ENCODE results near the gene MACROD2. TPM values are rescaled to one million over a fixed set of nuclear protein-coding genes. Genes with fewer than 3 reads are reported as not detected.

The MACROD2 gene
- polyA plus RNA-seq, 1 donor from 2014 or later: 23.2 TPM

DNA sequence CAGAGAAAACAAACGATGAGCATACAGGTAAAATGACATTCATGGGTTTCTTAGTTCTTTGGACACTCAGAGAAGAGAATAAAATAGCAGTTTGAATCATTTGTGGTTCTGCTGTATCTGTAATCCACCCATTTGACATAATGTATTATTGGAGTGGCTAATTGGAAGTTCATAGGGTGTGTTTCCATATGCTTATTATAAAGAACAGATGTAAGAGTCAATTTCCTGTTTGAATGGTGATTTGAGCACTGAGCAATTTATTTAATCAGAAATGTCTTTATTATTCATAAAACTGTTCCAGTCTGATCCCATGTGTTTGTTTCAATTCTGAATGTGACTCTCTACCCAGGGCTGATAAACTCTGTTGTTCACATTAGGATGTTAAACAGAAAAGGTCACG is 1638.8 kb downstream of the MACROD2 start:
- no peaks in the 10 kb centered on the region for H3K9me2 ChIP-seq (ENCODE audit: insufficient read depth, low read length)
- no peaks in the 10 kb centered on the region for H3K9me3 ChIP-seq (ENCODE audit: low read length)
- H3K9ac ChIP-seq (ENCODE audit: low read length): no peak overlapping the region
- no peak overlapping the region for H3K27ac ChIP-seq (ENCODE audit: low read length)
- no peak overlapping the region for H2AFZ ChIP-seq (ENCODE audit: low read depth, low read length)
- no peaks in the 10 kb centered on the region for H3K27me3 ChIP-seq (ENCODE audit: insufficient read depth, low read depth, low read length)
- H3K4me3 ChIP-seq (ENCODE audit: low read length): no peak overlapping the region
- no peak overlapping the region for H3K4me2 ChIP-seq (ENCODE audit: low read length)
- H3K36me3 ChIP-seq (ENCODE audit: insufficient read depth, low read length): no peaks in the 10 kb centered on the region
- TF ChIP-seq RAD21 (conservative IDR thresholded peaks at IDR 0.05) (no peak), TAF1 (IDR thresholded peaks at IDR 0.05; ENCODE audit: low read depth) (no peak), POLR2AphosphoS5 (IDR thresholded peaks at IDR 0.05) (no peak)
- TF ChIP-seq, protein P1, sequence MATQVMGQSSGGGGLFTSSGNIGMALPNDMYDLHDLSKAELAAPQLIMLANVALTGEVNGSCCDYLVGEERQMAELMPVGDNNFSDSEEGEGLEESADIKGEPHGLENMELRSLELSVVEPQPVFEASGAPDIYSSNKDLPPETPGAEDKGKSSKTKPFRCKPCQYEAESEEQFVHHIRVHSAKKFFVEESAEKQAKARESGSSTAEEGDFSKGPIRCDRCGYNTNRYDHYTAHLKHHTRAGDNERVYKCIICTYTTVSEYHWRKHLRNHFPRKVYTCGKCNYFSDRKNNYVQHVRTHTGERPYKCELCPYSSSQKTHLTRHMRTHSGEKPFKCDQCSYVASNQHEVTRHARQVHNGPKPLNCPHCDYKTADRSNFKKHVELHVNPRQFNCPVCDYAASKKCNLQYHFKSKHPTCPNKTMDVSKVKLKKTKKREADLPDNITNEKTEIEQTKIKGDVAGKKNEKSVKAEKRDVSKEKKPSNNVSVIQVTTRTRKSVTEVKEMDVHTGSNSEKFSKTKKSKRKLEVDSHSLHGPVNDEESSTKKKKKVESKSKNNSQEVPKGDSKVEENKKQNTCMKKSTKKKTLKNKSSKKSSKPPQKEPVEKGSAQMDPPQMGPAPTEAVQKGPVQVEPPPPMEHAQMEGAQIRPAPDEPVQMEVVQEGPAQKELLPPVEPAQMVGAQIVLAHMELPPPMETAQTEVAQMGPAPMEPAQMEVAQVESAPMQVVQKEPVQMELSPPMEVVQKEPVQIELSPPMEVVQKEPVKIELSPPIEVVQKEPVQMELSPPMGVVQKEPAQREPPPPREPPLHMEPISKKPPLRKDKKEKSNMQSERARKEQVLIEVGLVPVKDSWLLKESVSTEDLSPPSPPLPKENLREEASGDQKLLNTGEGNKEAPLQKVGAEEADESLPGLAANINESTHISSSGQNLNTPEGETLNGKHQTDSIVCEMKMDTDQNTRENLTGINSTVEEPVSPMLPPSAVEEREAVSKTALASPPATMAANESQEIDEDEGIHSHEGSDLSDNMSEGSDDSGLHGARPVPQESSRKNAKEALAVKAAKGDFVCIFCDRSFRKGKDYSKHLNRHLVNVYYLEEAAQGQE (IDR thresholded peaks at IDR 0.05; ENCODE audit: borderline replicate concordance): no peak
- no peaks in the 10 kb centered on the region for H3K79me2 ChIP-seq (replicated peaks; ENCODE audit: insufficient read depth, low read length)
- no peaks in the 10 kb centered on the region for H3F3A ChIP-seq (ENCODE audit: insufficient read depth, low read length, poor library complexity, severe bottlenecking)
- no peaks in the 10 kb centered on the region for H4K20me1 ChIP-seq (ENCODE audit: insufficient read depth)

DNA sequence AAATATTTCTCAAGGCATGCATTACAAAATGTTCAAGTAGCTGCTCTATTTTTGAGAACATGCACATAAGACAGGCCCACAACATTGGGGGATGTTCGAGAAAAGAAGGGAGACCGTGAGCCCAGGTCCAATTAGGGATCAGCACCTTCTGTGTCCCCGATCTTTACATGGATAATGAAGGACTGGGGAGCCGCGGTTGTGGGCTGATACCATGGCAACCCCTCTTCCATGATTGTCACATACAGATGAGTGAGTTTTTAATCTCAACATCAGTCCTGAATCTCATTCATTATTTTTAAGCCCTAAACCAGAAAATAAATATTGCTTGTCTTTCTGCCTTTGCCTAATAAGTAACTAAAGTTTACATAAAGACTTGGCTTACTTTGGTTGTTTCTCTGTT is 1642.2 kb downstream of the MACROD2 start:
- H3K27me3 ChIP-seq (ENCODE audit: insufficient read depth, low read depth, low read length): no peaks in the 10 kb centered on the region
- H3K4me2 ChIP-seq (ENCODE audit: low read length): no peak overlapping the region
- no peaks in the 10 kb centered on the region for H3K79me2 ChIP-seq (replicated peaks; ENCODE audit: insufficient read depth, low read length)
- H3K9ac ChIP-seq (ENCODE audit: low read length): no peak overlapping the region
- H2AFZ ChIP-seq (ENCODE audit: low read depth, low read length): no peak overlapping the region
- H3K27ac ChIP-seq (ENCODE audit: low read length): no peak overlapping the region
- H3K9me3 ChIP-seq (ENCODE audit: low read length): no peaks in the 10 kb centered on the region
- TF ChIP-seq MXI1 (conservative IDR thresholded peaks at IDR 0.05; ENCODE audit: poor library complexity, severe bottlenecking): no peak
- no peak for TF ChIP-seq TAF1 (IDR thresholded peaks at IDR 0.05; ENCODE audit: low read depth)
- TF ChIP-seq RAD21 (conservative IDR thresholded peaks at IDR 0.05): no peak
- H3K4me3 ChIP-seq (ENCODE audit: low read length): no peak overlapping the region
- H3K9me2 ChIP-seq (ENCODE audit: insufficient read depth, low read length): no peaks in the 10 kb centered on the region
- no peaks in the 10 kb centered on the region for H4K20me1 ChIP-seq (ENCODE audit: insufficient read depth)
- no peaks in the 10 kb centered on the region for H3F3A ChIP-seq (ENCODE audit: insufficient read depth, low read length, poor library complexity, severe bottlenecking)
- H3K36me3 ChIP-seq (ENCODE audit: insufficient read depth, low read length): no peaks in the 10 kb centered on the region

- Histone ChIP-seq H3K9me2 (ENCODE audit: insufficient read depth, low read length) (no peaks in the 10 kb centered on the region), H4K20me1 (ENCODE audit: insufficient read depth) (no peaks in the 10 kb centered on the region)
These were observed 1642.8 kb downstream of the MACROD2 start for GRCh38 chr20:15637950-15638754.

GRCh38 chr20:15638816-15639215 is 1643.5 kb downstream of the MACROD2 start:
- Histone ChIP-seq H2AFZ (ENCODE audit: low read depth, low read length) (no peak overlapping the region), H3K27me3 (ENCODE audit: insufficient read depth, low read depth, low read length) (no peaks in the 10 kb centered on the region), H3K36me3 (ENCODE audit: insufficient read depth, low read length) (no peaks in the 10 kb centered on the region), H3F3A (ENCODE audit: insufficient read depth, low read length, poor library complexity, severe bottlenecking) (no peaks in the 10 kb centered on the region), H4K20me1 (ENCODE audit: insufficient read depth) (no peaks in the 10 kb centered on the region), H3K9me3 (ENCODE audit: low read length) (no peaks in the 10 kb centered on the region), H3K79me2 (replicated peaks; ENCODE audit: insufficient read depth, low read length) (no peaks in the 10 kb centered on the region), H3K4me3 (ENCODE audit: low read length) (no peak overlapping the region), H3K4me2 (ENCODE audit: low read length) (no peak overlapping the region), H3K27ac (ENCODE audit: low read length) (no peak overlapping the region), H3K9ac (ENCODE audit: low read length) (no peak overlapping the region), H3K9me2 (ENCODE audit: insufficient read depth, low read length) (no peaks in the 10 kb centered on the region)
- TF ChIP-seq SMC3 (conservative IDR thresholded peaks at IDR 0.05; ENCODE audit: poor library complexity) (no peak), POLR2AphosphoS5 (IDR thresholded peaks at IDR 0.05) (no peak), MXI1 (conservative IDR thresholded peaks at IDR 0.05; ENCODE audit: poor library complexity, severe bottlenecking) (no peak), EP300 (conservative IDR thresholded peaks at IDR 0.05; ENCODE audit: poor library complexity, severe bottlenecking) (no peak), RAD21 (conservative IDR thresholded peaks at IDR 0.05) (no peak), EZH2 (IDR thresholded peaks at IDR 0.05; ENCODE audit: borderline replicate concordance, insufficient read depth, low read length, poor library complexity, severe bottlenecking) (no peak), TAF1 (IDR thresholded peaks at IDR 0.05; ENCODE audit: low read depth) (no peak)
- TF ChIP-seq, protein P2, sequence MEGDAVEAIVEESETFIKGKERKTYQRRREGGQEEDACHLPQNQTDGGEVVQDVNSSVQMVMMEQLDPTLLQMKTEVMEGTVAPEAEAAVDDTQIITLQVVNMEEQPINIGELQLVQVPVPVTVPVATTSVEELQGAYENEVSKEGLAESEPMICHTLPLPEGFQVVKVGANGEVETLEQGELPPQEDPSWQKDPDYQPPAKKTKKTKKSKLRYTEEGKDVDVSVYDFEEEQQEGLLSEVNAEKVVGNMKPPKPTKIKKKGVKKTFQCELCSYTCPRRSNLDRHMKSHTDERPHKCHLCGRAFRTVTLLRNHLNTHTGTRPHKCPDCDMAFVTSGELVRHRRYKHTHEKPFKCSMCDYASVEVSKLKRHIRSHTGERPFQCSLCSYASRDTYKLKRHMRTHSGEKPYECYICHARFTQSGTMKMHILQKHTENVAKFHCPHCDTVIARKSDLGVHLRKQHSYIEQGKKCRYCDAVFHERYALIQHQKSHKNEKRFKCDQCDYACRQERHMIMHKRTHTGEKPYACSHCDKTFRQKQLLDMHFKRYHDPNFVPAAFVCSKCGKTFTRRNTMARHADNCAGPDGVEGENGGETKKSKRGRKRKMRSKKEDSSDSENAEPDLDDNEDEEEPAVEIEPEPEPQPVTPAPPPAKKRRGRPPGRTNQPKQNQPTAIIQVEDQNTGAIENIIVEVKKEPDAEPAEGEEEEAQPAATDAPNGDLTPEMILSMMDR (IDR thresholded peaks at IDR 0.05; ENCODE audit: poor library complexity, severe bottlenecking): no peak

More at GRCh38 chr20:15637950-15638754, 1642.8 kb downstream of the MACROD2 start:
- Histone ChIP-seq H3K9ac (ENCODE audit: low read length) (no peak overlapping the region), H3K79me2 (replicated peaks; ENCODE audit: insufficient read depth, low read length) (no peaks in the 10 kb centered on the region), H2AFZ (ENCODE audit: low read depth, low read length) (no peak overlapping the region), H3K4me3 (ENCODE audit: low read length) (no peak overlapping the region), H3K27ac (ENCODE audit: low read length) (no peak overlapping the region), H3F3A (ENCODE audit: insufficient read depth, low read length, poor library complexity, severe bottlenecking) (no peaks in the 10 kb centered on the region), H3K27me3 (ENCODE audit: insufficient read depth, low read depth, low read length) (no peaks in the 10 kb centered on the region), H3K4me2 (ENCODE audit: low read length) (no peak overlapping the region), H3K36me3 (ENCODE audit: insufficient read depth, low read length) (no peaks in the 10 kb centered on the region), H3K9me3 (ENCODE audit: low read length) (no peaks in the 10 kb centered on the region)
- TF ChIP-seq RAD21 (conservative IDR thresholded peaks at IDR 0.05): no peak
